PC-3 (cell line): ENCODE results near the gene LRIT1.

Experiments
- EZH2 ChIP-seq: fragments of 300-600 bp; sonication (generic); IDR thresholded peaks from one replicate; pipeline ENCODE4 v1.6.1; 2017; ENCODE audit warnings: antibody characterized with exemption, mild to moderate bottlenecking, low read length; ENCODE audit not compliant: unreplicated experiment
- TF ChIP-seq, protein P1 (sequence below): fragments of 300-600 bp; sonication (generic); conservative IDR thresholded peaks from 2 replicates; pipeline ENCODE4 v1.5.1; 2017; ENCODE audit warnings: antibody characterized with exemption, low read depth, mild to moderate bottlenecking, low read length

DNA sequence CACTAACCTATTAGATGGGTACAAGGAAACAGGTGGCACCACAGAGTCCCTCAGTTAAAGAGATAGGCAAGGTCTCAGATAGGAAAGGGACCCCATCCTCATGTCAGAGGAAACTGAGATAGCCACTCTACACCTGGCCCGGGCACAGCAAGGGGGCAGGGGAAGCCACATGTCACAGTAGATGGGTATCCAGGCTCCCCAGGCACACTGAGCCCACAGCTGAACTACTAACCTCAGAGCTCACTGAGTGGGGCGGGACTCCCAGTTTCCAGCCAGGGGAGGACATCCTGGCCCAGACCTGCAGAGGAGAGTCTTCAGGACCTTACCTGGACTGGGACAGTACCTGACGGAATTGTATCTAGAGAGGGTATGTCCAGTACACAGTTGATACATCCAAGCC, 50.7 kb downstream of the LRIT1 start:
- TF ChIP-seq, protein P1, sequence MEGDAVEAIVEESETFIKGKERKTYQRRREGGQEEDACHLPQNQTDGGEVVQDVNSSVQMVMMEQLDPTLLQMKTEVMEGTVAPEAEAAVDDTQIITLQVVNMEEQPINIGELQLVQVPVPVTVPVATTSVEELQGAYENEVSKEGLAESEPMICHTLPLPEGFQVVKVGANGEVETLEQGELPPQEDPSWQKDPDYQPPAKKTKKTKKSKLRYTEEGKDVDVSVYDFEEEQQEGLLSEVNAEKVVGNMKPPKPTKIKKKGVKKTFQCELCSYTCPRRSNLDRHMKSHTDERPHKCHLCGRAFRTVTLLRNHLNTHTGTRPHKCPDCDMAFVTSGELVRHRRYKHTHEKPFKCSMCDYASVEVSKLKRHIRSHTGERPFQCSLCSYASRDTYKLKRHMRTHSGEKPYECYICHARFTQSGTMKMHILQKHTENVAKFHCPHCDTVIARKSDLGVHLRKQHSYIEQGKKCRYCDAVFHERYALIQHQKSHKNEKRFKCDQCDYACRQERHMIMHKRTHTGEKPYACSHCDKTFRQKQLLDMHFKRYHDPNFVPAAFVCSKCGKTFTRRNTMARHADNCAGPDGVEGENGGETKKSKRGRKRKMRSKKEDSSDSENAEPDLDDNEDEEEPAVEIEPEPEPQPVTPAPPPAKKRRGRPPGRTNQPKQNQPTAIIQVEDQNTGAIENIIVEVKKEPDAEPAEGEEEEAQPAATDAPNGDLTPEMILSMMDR: no peak
- no peak for TF ChIP-seq EZH2
